Erythroblast (primary cell): ENCODE data around the gene IL11.

Source experiments
- DNase-seq, 2 experiments: peaks; one replicate each; lab custom pipeline; 2025; lab: John Stamatoyannopoulos, UW
- GATA1 ChIP-seq: IDR thresholded peaks from 2 replicates; pipeline ENCODE4 v1.6.1; 2011; ENCODE audit warnings: low read depth, mild to moderate bottlenecking, control low read depth, low read length, moderate library complexity
- POLR2A ChIP-seq: IDR thresholded peaks from 2 replicates; pipeline ENCODE4 v1.6.1; 2011; ENCODE audit warnings: mild to moderate bottlenecking, low read length

IL11 gene

DNA sequence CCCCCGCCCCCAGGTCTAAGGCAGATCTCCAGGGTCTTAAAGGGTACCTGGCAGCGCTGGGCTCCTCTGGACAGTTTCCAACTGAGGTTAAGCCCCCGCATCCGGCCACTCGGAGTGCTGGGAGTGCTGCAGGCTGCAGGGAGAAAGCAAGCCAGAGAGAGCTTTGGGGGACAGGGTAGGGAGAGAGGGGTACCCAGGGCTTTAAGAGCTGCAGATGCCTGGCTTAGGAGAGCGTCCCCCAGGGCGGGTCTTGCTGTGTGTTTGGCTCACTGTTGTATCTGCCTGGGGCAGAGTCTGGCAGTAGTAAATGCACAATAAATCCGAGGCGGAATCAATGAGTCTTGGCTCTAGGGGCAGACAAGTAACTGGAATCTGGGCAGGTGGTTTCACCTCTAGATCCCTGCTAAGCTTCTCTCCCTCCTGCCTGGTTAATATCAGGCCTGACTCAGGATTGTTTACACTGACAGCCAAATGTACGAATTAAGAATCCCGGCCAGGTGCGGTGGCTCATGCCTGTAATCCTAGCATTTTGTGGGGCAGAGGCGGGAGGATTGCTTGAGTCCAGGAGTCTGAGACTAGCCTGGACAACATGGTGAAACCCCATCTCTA is 14.9 kb downstream of the IL11 start:
- DNase-seq: no peak
- no peak for TF ChIP-seq POLR2A
- TF ChIP-seq GATA1: no peak

GRCh38 chr19:55354698-55355212 is 15.5 kb downstream of the IL11 start, which contains the start of gene COX6B2:
Gene COX6B2 (minus strand): TSS chr19:55354719. CDS start chr19:55354521, 198 bp downstream.
- TF ChIP-seq POLR2A (no peak), GATA1 (no peak)
- peak in 1 of 2 experiments; percentile 31 for DNase-seq

DNA sequence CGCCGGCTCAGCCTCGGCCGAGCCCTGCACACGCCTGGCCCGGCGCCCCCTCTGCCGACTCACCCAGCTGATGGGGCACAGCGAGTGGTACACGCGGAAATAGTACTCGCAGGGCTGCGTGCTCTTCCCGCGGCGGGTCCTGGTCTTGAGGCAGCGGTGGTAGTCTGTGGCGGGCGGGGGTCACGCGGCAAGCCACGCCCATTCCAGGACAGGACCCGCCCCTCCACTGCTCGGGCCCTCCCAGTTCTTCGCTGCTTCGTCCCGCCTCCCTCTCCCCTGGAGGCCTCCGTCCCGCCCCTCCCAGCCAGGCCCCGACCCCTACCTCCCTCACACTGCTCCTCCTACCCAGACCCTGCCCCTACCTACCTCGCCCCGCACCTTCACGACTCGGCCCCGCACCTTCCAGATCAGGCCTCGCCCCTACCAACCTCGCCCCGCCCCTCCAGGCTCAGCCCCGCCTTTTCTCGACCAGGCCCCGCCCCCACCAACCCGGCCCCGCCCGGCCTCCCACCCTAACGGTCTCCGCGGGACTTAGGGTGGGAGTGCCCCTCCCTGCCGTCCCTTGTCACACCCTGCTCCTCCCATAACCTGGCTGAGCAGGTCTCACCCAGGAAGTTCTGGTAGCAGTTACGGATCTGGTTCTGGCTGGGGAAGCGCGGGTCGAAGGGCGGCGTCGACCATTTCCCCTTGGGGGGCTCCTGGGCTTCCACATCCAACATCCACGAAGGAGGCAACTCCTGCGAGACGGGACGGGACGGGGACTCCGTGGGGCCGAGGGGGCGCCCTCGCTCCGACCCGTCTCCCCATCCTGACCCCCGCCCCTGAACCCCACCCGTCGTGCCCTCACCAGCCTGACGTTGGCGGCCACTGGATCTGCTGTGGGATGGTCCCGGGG is 16.2 kb downstream of the IL11 start:
- no peak for TF ChIP-seq GATA1
- no peak for TF ChIP-seq POLR2A
- peak; percentile 77 to 84 for DNase-seq

DNA sequence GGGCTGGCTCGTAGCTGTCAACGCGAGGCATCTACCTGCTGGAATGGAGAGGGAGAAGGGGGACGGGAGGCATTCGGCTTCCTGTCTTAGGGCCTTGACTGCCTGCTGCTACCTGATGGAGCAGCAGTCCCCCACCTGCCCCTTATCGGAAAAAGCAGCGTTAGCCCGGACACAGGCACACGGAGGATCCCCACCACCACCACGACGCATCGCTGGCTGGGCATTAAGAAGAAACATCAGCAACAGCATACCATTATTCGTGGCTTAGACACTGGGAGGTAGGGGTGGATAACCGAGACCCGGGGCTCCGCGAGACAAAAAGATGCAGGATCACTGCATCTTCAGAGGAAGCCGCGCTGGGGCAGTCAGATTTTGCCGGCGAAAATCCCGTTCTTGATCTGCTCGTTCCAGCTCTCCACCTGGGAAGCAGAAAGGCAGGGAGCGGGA is 16.9 kb downstream of the IL11 start:
- no peak for DNase-seq
- no peak for TF ChIP-seq GATA1
- TF ChIP-seq POLR2A: no peak

- DNase-seq: no peak
- TF ChIP-seq POLR2A (no peak), GATA1 (no peak)
Observed at GRCh38 chr19:55352549-55353145, 17.6 kb downstream of the IL11 start.

DNA sequence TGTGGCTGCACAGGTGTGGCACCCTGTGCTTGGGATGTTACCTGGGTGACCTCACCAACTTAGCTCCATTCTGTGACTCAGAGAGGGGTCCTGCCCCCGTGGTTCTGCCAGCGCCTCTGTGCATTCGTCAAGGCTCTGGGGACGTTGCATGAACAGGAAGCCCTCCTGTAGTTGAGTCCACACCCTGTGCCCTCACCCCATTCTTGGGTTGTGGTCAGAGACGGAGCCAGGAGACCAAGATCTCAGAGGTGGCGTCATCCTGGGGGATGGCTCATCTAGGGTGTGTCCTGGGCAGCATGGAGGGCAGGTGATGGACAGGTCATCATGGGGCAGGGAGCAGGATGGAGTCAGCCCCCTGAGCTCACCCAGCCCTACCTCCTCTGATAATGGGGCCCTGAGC is 18.2 kb downstream of the IL11 start:
- no peak for TF ChIP-seq GATA1
- no peak for TF ChIP-seq POLR2A
- no peak for DNase-seq

DNA sequence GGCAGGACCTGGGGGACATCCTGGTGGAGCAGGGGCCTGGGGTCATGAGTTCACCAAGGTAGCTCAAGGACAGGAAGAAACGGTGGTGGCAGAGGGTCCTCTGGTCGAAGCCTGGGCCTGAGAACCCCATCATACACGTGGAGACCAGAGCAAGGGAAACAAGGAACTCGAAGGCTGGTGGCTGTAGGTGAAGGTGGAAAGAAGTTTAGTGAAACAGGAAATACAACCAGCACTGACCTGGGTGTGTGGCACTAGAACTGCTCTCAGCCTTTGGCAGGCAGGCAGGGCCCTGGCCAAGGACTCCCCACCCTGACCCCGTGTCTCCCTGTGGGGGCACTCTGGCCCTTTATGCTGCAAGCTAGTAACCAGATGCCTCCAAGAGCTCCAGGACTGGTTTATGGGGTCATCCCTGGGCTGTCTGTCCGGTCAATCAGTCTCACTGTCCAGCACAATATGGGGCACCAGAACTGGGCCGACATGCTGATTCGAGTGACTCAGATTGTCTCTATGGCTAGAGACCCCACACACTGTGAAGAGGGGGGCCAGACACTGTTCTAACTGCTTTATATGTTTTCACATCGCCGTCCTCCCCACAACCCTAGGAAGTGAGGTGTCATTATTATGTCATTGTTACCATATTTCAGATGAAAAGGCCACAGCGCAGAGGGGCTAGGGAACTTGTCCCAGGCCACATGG is 19.5 kb downstream of the IL11 start:
- TF ChIP-seq POLR2A (peak; percentile 19), GATA1 (no peak)
- DNase-seq: no peak

DNA sequence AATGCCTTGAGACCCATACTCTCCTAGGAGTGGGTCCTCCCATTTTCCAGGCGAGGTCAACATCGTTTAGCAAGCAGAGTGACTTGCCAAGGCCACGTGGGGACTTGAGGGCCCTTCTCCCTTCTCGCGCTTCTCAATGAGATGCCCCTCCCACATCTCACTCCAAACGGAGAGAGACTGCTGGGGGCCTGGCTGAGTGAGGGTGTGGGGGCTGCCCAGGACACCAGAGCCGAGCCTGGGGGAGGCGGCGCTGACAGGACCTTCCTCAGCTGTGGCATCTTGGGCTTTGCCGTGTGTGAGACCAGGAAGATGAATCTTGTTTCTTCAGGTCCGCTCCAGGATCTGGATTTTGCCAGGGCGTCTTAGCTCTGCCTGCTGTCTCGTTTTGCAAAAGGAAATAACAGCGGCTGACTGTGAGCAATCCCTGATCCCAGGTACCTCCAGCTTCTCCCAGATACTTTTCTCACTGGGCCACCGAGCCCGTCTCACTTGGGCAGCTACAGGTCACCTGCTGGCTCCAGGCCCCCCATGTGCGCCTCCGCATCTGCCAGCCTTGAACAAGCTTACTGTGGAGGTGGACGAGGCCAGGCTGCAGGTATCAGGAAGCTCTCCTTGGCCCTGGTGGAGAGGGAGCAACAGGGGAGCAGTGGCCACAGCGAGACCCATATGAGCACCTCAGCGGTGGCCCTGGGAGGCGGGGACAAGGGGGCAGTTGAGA is 21.8 kb downstream of the IL11 start:
- TF ChIP-seq POLR2A (no peak), GATA1 (no peak)
- DNase-seq: no peak

GRCh38 chr19:55347442-55348009 is 22.7 kb downstream of the IL11 start:
- DNase-seq: no peak
- no peak for TF ChIP-seq GATA1
- TF ChIP-seq POLR2A: no peak

- TF ChIP-seq GATA1 (no peak), POLR2A (no peak)
Observed at GRCh38 chr19:55346725-55347441, 23.4 kb downstream of the IL11 start.

DNA sequence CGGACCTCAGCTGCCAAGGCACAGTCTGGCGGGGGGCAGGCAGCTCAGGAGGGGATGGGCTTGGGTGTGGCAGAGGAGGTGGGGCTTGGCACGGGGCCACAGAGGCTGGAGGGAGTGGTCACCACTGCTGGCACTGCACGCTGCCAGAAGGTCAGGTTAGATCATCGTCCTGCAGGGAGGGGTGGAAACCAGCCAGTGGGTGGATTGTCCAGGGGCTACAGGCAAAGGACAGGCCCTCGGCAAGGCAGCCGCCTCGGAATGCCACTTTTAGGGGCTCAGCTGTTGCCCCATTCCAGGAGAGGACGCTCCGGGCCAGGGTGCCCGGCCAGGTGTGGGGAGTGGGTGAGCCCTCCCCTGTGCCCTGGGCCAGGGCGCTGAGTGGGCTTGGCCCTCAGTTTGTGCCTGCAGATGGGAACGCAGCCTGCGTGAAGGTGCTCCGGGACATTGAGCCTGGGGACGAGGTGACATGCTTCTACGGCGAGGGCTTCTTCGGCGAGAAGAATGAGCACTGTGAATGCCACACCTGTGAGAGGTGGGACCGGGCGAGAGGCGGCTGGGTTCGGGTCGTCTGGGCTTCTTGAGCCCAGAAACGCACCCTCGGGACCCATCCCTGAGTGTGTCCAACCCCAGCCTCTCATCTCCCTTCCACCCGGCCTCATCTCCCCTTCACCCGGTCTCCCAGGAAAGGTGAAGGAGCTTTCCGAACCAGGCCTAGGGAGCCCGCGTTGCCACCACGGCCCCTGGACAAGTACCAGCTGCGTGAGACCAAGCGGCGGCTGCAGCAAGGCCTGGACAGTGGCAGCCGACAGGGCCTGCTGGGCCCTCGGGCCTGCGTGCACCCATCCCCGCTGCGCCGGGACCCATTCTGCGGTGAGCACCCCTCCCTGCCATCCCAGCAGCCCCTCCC is 24.2 kb downstream of the IL11 start:
- DNase-seq: peak; percentile 89 to 92
- TF ChIP-seq POLR2A (no peak), GATA1 (no peak)

More at GRCh38 chr19:55346725-55347441, 23.4 kb downstream of the IL11 start:
- no peak for DNase-seq
